IMR-90 (cell line): ENCODE measurements around the gene CUX1. TPM values are rescaled to one million over a fixed set of nuclear protein-coding genes. Genes with fewer than 3 reads are reported as not detected.

Experiments used
- BHLHE40 ChIP-seq: fragments of 150-350 bp; IDR thresholded peaks from 2 replicates; pipeline ENCODE4 v1.6.1; 2016; ENCODE audit warnings: mild to moderate bottlenecking, low read depth, low read length
- CHD1 ChIP-seq: IDR thresholded peaks from 2 replicates; pipeline ENCODE4 v1.6.1; 2012; ENCODE audit warnings: low read depth, low read length, improper control_type of control experiment
- CTCF ChIP-seq: conservative IDR thresholded peaks from 2 replicates; pipeline ENCODE4 v1.5.1; 2012; ENCODE audit warnings: mild to moderate bottlenecking, low read depth, low read length, improper control_type of control experiment
- SMC3 ChIP-seq: fragments of 150-350 bp; IDR thresholded peaks from 2 replicates; pipeline ENCODE4 v1.6.1; 2016; ENCODE audit warnings: low read depth, mild to moderate bottlenecking, antibody characterized with exemption, low read length, moderate library complexity
- polyA plus RNA-seq, 3 experiments: library from polyadenylated mRNA; depleted of rRNA; stranded (reverse); fragments of >200 nt; gene quantifications; 2 replicates each; pipeline ENCODE4 v1.2.3, GENCODE V29; 2012; ENCODE audit warnings: low replicate concordance in 1 of 3
- total RNA-seq: library from RNA; depleted of rRNA; stranded (reverse); fragments of >200 nt; gene quantifications from 2 replicates; pipeline ENCODE4 v1.2.3, GENCODE V29; 2012

CUX1 gene
- total and polyA plus RNA-seq, 2 of the 4 experiments (the other 2 are of a cell fraction), result 19.7 to 46.4 TPM

- no peak for TF ChIP-seq CTCF
- TF ChIP-seq BHLHE40, result peak; percentile 57
- TF ChIP-seq SMC3, result peak; percentile 23; the same call in 1 of the 2 replicates
- no peak for TF ChIP-seq CHD1
Observed at GRCh38 chr7:101882595-101883564, 65.5 kb downstream of the CUX1 start (continued).
